IPS-NIHi7 (cell line): Measurements from ENCODE around the gene DTX1.

ENCODE experiments used
- DNase-seq: peaks from one replicate; pipeline ENCODE4 v3.0.0; 2012; ENCODE audit warnings: mixed read lengths; ENCODE audit errors: extremely low spot score

The DTX1 gene

GRCh38 chr12:113055594-113056380 lies 743 bp upstream of the DTX1 start:
- no peak for DNase-seq

- no peak for DNase-seq
Observed at GRCh38 chr12:113056381-113056630, 224 bp upstream of the DTX1 start.

- DNase-seq = no peak
Observed at GRCh38 chr12:113057565-113058485, 1.3 kb downstream of the DTX1 start.

GRCh38 chr12:113058553-113058952 lies 2.0 kb downstream of the DTX1 start:
- no peak for DNase-seq

- no peak for DNase-seq
Observed at GRCh38 chr12:113059071-113059595, 2.6 kb downstream of the DTX1 start.

GRCh38 chr12:113060336-113060960 lies 3.9 kb downstream of the DTX1 start:
- no peak for DNase-seq

- DNase-seq = no peak
Observed at GRCh38 chr12:113061061-113061694, 4.6 kb downstream of the DTX1 start.

- DNase-seq = no peak
Observed at GRCh38 chr12:113062502-113063395, 6.2 kb downstream of the DTX1 start.

- DNase-seq = no peak
Observed at GRCh38 chr12:113063396-113064350, 7.1 kb downstream of the DTX1 start.

- no peak for DNase-seq
Observed at GRCh38 chr12:113064395-113065125, 8.0 kb downstream of the DTX1 start.

- DNase-seq = peak; percentile 91
Observed at GRCh38 chr12:113065126-113066007, 8.8 kb downstream of the DTX1 start.

GRCh38 chr12:113066813-113067400 lies 10.4 kb downstream of the DTX1 start:
- DNase-seq = no peak

GRCh38 chr12:113067987-113068935 lies 11.7 kb downstream of the DTX1 start:
- DNase-seq = no peak

GRCh38 chr12:113069149-113069548 lies 12.6 kb downstream of the DTX1 start:
- no peak for DNase-seq

- no peak for DNase-seq
Observed at GRCh38 chr12:113069751-113070116, 13.2 kb downstream of the DTX1 start.

- DNase-seq = no peak
Observed at GRCh38 chr12:113070117-113070906, 13.8 kb downstream of the DTX1 start.
